ENCODE data around the gene MPV17.

Gene MPV17

DNA sequence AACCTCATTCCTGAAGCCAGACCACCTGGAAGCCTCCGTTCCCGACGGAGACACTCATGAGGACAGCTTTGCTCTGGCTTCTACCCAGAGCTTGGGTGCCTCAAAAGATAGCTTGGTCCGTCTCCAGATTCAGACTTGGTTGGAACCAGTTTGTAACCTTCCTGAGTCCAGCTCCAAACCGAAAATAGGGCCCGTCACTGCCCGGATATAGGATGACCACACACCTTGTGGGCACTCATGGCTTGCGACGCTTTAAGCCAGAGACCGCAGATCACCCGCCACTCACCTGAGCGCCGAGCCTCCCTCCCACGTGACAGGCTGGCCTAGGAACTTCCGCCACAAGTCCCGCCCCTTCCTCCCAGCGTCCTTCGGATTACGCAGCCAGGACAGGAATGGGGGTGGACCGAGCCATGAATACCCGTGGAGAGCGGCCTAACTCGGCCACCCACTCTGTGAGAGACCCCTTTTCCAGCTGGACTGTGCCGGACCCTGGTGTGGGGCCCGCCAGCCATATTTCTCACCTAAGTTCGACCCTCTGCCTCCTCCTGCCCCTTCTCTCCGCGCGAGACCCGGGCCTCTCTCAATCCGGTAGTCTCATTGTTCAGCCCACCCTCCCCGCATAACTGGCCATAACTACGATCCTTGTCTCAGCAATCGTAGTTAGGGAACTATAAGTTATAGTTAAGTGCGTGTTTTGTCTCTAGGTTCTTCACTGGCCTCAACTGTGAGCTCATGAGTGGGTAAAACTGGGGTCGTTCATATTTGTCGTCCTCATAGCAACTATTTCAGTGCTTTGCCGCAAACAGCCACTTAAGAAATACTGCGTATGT is at the start of gene MPV17:
Gene MPV17 (minus strand): TSS at position 332 of the 830 bp plus-strand sequence. CDS start 580 bp downstream, outside the sequence.
- TF ChIP-seq, protein P1, sequence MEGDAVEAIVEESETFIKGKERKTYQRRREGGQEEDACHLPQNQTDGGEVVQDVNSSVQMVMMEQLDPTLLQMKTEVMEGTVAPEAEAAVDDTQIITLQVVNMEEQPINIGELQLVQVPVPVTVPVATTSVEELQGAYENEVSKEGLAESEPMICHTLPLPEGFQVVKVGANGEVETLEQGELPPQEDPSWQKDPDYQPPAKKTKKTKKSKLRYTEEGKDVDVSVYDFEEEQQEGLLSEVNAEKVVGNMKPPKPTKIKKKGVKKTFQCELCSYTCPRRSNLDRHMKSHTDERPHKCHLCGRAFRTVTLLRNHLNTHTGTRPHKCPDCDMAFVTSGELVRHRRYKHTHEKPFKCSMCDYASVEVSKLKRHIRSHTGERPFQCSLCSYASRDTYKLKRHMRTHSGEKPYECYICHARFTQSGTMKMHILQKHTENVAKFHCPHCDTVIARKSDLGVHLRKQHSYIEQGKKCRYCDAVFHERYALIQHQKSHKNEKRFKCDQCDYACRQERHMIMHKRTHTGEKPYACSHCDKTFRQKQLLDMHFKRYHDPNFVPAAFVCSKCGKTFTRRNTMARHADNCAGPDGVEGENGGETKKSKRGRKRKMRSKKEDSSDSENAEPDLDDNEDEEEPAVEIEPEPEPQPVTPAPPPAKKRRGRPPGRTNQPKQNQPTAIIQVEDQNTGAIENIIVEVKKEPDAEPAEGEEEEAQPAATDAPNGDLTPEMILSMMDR (IDR thresholded peaks at IDR 0.05; ENCODE audit: extremely low read depth, insufficient read depth, missing control alignments) = no peak
- in situ Hi-C loops (cut with MboI; ENCODE audit: low pct_unique_long_range_greater_than_20kb, low sequenced_read_pairs, unreplicated experiment) = no loop called here
- peak; percentile 95 for DNase-seq (ENCODE audit: low spot score)

GRCh38 chr2:27370816-27371620 is 48.1 kb upstream of the MPV17 start:
- in situ Hi-C loops (cut with MboI; ENCODE audit: low pct_unique_long_range_greater_than_20kb, low sequenced_read_pairs, unreplicated experiment) = no loop called here
- TF ChIP-seq, protein P1 (IDR thresholded peaks at IDR 0.05; ENCODE audit: extremely low read depth, insufficient read depth, missing control alignments) = no peak
- DNase-seq (ENCODE audit: low spot score) = peak; percentile 54

DNA sequence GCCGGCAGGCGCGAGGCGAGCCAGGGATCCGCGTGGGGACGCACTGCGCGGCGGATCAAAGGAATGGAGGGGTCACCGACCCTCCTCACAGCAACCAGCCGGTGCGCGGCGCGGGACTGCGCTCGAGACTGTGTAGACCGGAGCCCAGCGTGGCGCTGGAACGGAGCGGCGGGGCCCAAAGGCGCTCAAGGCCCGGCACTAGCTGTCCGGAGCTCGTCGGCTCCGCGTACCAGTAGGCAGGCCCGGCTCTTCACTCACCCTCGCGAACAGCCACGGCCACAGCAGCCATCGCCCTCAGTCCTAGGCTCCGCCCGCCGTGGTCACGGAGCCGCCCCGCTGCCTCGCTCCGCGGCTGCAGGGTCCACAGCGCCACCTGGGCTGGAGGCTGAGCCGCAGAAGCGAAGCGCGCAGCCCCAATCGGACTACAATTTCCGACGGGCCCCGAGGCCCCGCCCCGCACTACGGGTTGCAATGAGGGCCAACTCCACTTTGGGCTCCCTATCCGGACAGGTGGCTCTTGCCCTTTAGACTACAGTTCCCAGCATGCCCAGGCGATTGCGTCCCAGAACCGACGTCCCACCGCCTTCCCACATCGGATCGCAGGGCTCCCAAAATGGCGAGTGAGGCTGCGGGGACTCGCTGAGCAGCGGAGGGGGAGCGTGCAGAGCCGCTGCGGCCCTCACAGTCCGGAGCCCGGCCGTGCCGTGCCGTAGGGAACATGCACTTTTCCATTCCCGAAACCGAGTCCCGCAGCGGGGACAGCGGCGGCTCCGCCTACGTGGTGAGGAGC is 47.3 kb upstream of the MPV17 start, which contains the start of the genes EIF2B4 and SNX17:
Gene EIF2B4 (minus strand): TSS at position 313 of the 790 bp plus-strand sequence. CDS start 24 bp downstream, at position 289.
Gene SNX17 (plus strand): TSS at position 591 of the 790 bp plus-strand sequence. CDS start 128 bp downstream, at position 719.
- peak; percentile 96 for DNase-seq (ENCODE audit: low spot score)
- TF ChIP-seq, protein P1 (IDR thresholded peaks at IDR 0.05; ENCODE audit: extremely low read depth, insufficient read depth, missing control alignments) = peak; percentile 97
- in situ Hi-C loops (cut with MboI; ENCODE audit: low pct_unique_long_range_greater_than_20kb, low sequenced_read_pairs, unreplicated experiment) = no loop called here

GRCh38 chr2:27369471-27370025 is 46.7 kb upstream of the MPV17 start:
- TF ChIP-seq, protein P1 (IDR thresholded peaks at IDR 0.05; ENCODE audit: extremely low read depth, insufficient read depth, missing control alignments) = no peak
- in situ Hi-C loops (cut with MboI; ENCODE audit: low pct_unique_long_range_greater_than_20kb, low sequenced_read_pairs, unreplicated experiment) = no loop called here
- no peak for DNase-seq (ENCODE audit: low spot score)

DNA sequence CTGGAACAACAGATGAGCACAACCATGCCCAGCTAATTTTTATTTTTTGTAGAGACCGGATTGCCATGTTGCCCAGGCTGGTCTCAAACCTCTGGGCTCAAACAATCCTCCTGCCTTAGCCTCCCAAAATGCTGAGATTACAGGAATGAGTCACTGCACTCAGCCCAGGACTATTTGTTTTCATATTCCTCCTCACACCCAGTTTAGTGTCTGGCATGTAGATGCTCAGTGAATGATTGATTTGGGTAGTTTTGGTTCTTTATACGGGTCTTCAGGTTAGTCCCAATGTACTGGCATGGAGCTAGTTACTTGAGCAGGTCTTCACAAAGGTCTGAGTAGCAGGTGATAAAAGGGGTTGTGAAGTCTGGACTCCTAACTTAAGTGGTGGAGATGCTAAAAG is 41.0 kb upstream of the MPV17 start:
- TF ChIP-seq, protein P1 (IDR thresholded peaks at IDR 0.05; ENCODE audit: extremely low read depth, insufficient read depth, missing control alignments) = no peak
- in situ Hi-C loops (cut with MboI; ENCODE audit: low pct_unique_long_range_greater_than_20kb, low sequenced_read_pairs, unreplicated experiment) = no loop called here
- no peak for DNase-seq (ENCODE audit: low spot score)
